B cell (primary cell): ENCODE results near the gene AP5B1. TPM values are rescaled to one million over a fixed set of nuclear protein-coding genes. Genes with fewer than 3 reads are reported as not detected.

ENCODE experiments used
- ATAC-seq: fragments of 200-7000 bp; cut with Tn5 transposase; one replicate; pipeline ENCODE4 v1.10.0; 2021; ENCODE audit warnings: low read depth, mild to moderate bottlenecking, moderate number of reproducible peaks, moderate library complexity
- CTCF ChIA-PET: fragments of 350-600 bp; sonication (Branson Sonifier 250); formaldehyde crosslinking; loops from one replicate; lab custom pipeline; 2021; ENCODE audit warnings: antibody characterized with exemption, inconsistent platforms; lab: Charles Lee
- POLR2A ChIA-PET: fragments of 350-600 bp; sonication (Branson Sonifier 250); formaldehyde crosslinking; loops from one replicate; lab custom pipeline; 2021; ENCODE audit warnings: antibody characterized with exemption; lab: Charles Lee
- DNase-seq: peaks from one replicate; pipeline ENCODE4 v3.0.0; 2013
- H2AFZ ChIP-seq: 2 replicates; pipeline ENCODE4 v1.6.1; 2012; ENCODE audit warnings: mild to moderate bottlenecking, low read depth, low read length; ENCODE audit not compliant: insufficient read depth, poor library complexity, severe bottlenecking
- H3K27ac ChIP-seq, 2 donors: 1 replicate in 1 of 2; 2 replicates in 1 of 2; pipeline ENCODE4 v1.5.1; 2012 to 2013; ENCODE audit warnings: low read length in 2 of 2, mild to moderate bottlenecking in 2 of 2, moderate library complexity in 1 of 2
- H3K27me3 ChIP-seq, 4 experiments: fragments of 200-600 bp in 1 of 4; sonication (generic) in 1 of 4; replicated peaks in 1 of 4; 1 replicate in 2 of 4; 2 replicates in 2 of 4; pipeline versions ENCODE4 v1.6.1 to v1.7.0; 2013 to 2016; ENCODE audit warnings: low read length in 3 of 4, mild to moderate bottlenecking in 2 of 4, mixed read lengths in 1 of 4, moderate library complexity in 1 of 4; ENCODE audit not compliant: insufficient read depth in 4 of 4, control insufficient read depth in 3 of 4; ENCODE audit errors: control extremely low read depth in 1 of 4
- H3K36me3 ChIP-seq, 2 experiments: replicated peaks in 1 of 2; 1 replicate in 1 of 2; 2 replicates in 1 of 2; pipeline versions ENCODE4 v1.6.1 to v1.7.1; 2013; ENCODE audit warnings: low read length in 1 of 2; ENCODE audit not compliant: insufficient read depth in 2 of 2, control insufficient read depth in 1 of 2; ENCODE audit errors: control extremely low read depth in 1 of 2, extremely low read depth in 1 of 2
- H3K4me1 ChIP-seq, 2 donors: fragments of 200-600 bp in 1 of 2; sonication (generic) in 1 of 2; 1 replicate in 1 of 2; 2 replicates in 1 of 2; pipeline versions ENCODE4 v1.5.1 to v1.6.1; 2013 to 2017; ENCODE audit warnings: low read length in 2 of 2; ENCODE audit not compliant: control insufficient read depth in 2 of 2, insufficient read depth in 2 of 2
- H3K4me2 ChIP-seq: replicated peaks from 2 replicates; pipeline ENCODE3; 2012; ENCODE audit warnings: mild to moderate bottlenecking, low read depth, low read length; ENCODE audit not compliant: poor library complexity, severe bottlenecking
- H3K4me3 ChIP-seq, 5 experiments: fragments of 200-600 bp in 1 of 5; sonication (generic) in 1 of 5; 1 replicate in 3 of 5; 2 replicates in 2 of 5; pipeline versions ENCODE4 v1.5.1 to v1.7.0; 2011 to 2016; ENCODE audit warnings: low read length in 4 of 5, mild to moderate bottlenecking in 4 of 5, low read depth in 2 of 5, control low read depth in 1 of 5, moderate library complexity in 1 of 5; ENCODE audit not compliant: insufficient read depth in 1 of 5; ENCODE audit errors: control extremely low read depth in 1 of 5, extremely low read depth in 1 of 5
- H3K79me2 ChIP-seq: fragments of 200-600 bp; sonication (generic); one replicate; pipeline ENCODE4 v1.6.0; 2016; ENCODE audit warnings: low read length; ENCODE audit not compliant: control insufficient read depth, insufficient read depth
- H3K9ac ChIP-seq: fragments of 200-600 bp; sonication (generic); 2 replicates; pipeline ENCODE4 v1.6.1; 2017; ENCODE audit warnings: mild to moderate bottlenecking, low read length, moderate library complexity
- H3K9me3 ChIP-seq, 3 donors: one replicate each; pipeline versions ENCODE4 v1.6.1 to v1.7.1; 2013; ENCODE audit warnings: low read length in 2 of 3; ENCODE audit not compliant: control insufficient read depth in 2 of 3, insufficient read depth in 1 of 3; ENCODE audit errors: control extremely low read depth in 1 of 3
- H4K20me1 ChIP-seq: 2 replicates; pipeline ENCODE4 v1.6.0; 2012; ENCODE audit warnings: mild to moderate bottlenecking, low read length; ENCODE audit not compliant: insufficient read depth, control insufficient read depth, poor library complexity, severe bottlenecking
- H3K27ac Mint-ChIP-seq: one replicate; pipeline ENCODE4 v1.8.0; 2021; ENCODE audit warnings: mixed read lengths
- H3K27me3 Mint-ChIP-seq: one replicate; pipeline ENCODE4 v1.8.0; 2021; ENCODE audit warnings: mixed read lengths
- H3K4me1 Mint-ChIP-seq: one replicate; pipeline ENCODE4 v1.8.0; 2021; ENCODE audit warnings: mixed read lengths
- H3K4me3 Mint-ChIP-seq: one replicate; pipeline ENCODE4 v1.8.0; 2021; ENCODE audit warnings: mixed read lengths
- H3K9me3 Mint-ChIP-seq: one replicate; pipeline ENCODE4 v1.8.0; 2022; ENCODE audit warnings: mixed read lengths; ENCODE audit not compliant: insufficient read depth
- CTCF ChIP-seq: fragments of 200-600 bp; IDR thresholded peaks from one replicate; pipeline ENCODE4 v1.8.0; 2022; ENCODE audit warnings: antibody characterized with exemption, mild to moderate bottlenecking
- EZH2 ChIP-seq: IDR thresholded peaks from 2 replicates; pipeline ENCODE4 v1.6.1; 2012; ENCODE audit warnings: borderline replicate concordance, low read depth, mild to moderate bottlenecking, moderate library complexity, low read length; ENCODE audit not compliant: insufficient read depth, poor library complexity, severe bottlenecking
- WGBS: methylation state at CpG from one replicate; pipeline ENCODE4 v1.1.5; 2013; ENCODE audit warnings: missing lambda C conversion rate; ENCODE audit not compliant: insufficient coverage; 5-methylcytosine and 5-hydroxymethylcytosine counted together
- intact Hi-C: fragments of 100-400 bp; cut with micrococcal nuclease; formaldehyde crosslinking; loops from one replicate; pipeline ENCODE4 v1.10.0; 2022
- polyA plus RNA-seq: library from polyadenylated mRNA; depleted of rRNA; stranded (reverse); fragments of >200 nt; gene quantifications from 2 replicates; pipeline ENCODE4 v1.2.3, GENCODE V29; 2012
- total RNA-seq, 2 donors: library from RNA; stranded (reverse); fragments of 120-200 nt in 1 of 2; gene quantifications; 1 replicate in 1 of 2; 2 replicates in 1 of 2; pipeline versions ENCODE4 v1.2.3 to v1.2.4, GENCODE V29; 2013 to 2022

AP5B1 gene
- total and polyA plus RNA-seq, 2 donors (not counting 1 experiment from before 2014, with no cell fraction given) = 9.6 to 25.2 TPM

- peak overlapping the region; percentile 54 to 66 for H3K27ac ChIP-seq
- H3K79me2 ChIP-seq = no peaks in the 10 kb centered on the region
- TF ChIP-seq EZH2 = no peak
- TF ChIP-seq CTCF = no peak
- ChIA-PET POLR2A (interaction anchor here (0.7 to 1.4 kb wide), 4 partner anchors 37 to 212 kb away, joined by 4 to 6 read pairs (median 4); partner anchors contain the start of genes AP5B1 and FIBP), CTCF (interaction anchor here (0.6 to 6.1 kb wide), 22 partner anchors 11 to 1125 kb away, joined by 3 to 90 read pairs (median 6); partner anchors contain the start of genes AP5B1, CCDC85B, KAT5 and OVOL1)
- no peaks in the 10 kb centered on the region for H3K27me3 ChIP-seq
- intact Hi-C loops = loop anchor here (5.0 kb wide), 1 partner anchor 50 kb away; no protein-coding TSS in a partner anchor
- ATAC-seq = no peak
- no peaks in the 10 kb centered on the region for H3K9me3 ChIP-seq
- Mint-ChIP-seq H3K4me3 (peak overlapping the region; percentile 74), H3K27me3 (no peaks in the 10 kb centered on the region), H3K4me1 (peaks cover 9% of the 10 kb centered on the region), H3K9me3 (no peaks in the 10 kb centered on the region), H3K27ac (peak overlapping the region; percentile 23)
- no peaks in the 10 kb centered on the region for H3K36me3 ChIP-seq
- peaks cover 6 to 13% of the 10 kb centered on the region in 2 donors for H3K4me1 ChIP-seq
- no peaks in the 10 kb centered on the region for H4K20me1 ChIP-seq
- no peak for DNase-seq
- peak overlapping the region; percentile 80 for H2AFZ ChIP-seq
- H3K4me2 ChIP-seq = peak overlapping the region; percentile 90
- H3K4me3 ChIP-seq = peak overlapping the region; percentile 43 to 66 (median 52)
- 100% methylated on average over 3 of the region's 5 CpGs for WGBS
- H3K9ac ChIP-seq = peak overlapping the region; percentile 66
These were observed 36.6 kb upstream of the AP5B1 start for GRCh38 chr11:65817312-65817834.

- H3K4me1 Mint-ChIP-seq = peaks cover 9% of the 10 kb centered on the region
- TF ChIP-seq EZH2 (no peak), CTCF (no peak)
- POLR2A ChIA-PET = interaction anchor here (1.1 to 1.4 kb wide), 2 partner anchors 36 to 71 kb away, joined by 5 to 6 read pairs; partner anchors contain the start of genes AP5B1 and FIBP
- Histone ChIP-seq H3K27ac (no peak overlapping the region), H2AFZ (no peak overlapping the region), H3K4me3 (no peak overlapping the region), H3K9me3 (no peaks in the 10 kb centered on the region), H3K9ac (no peak overlapping the region), H4K20me1 (no peaks in the 10 kb centered on the region), H3K27me3 (no peaks in the 10 kb centered on the region), H3K4me1 (peaks cover 6 to 13% of the 10 kb centered on the region in 2 donors), H3K36me3 (no peaks in the 10 kb centered on the region), H3K4me2 (peak overlapping the region; percentile 14), H3K79me2 (no peaks in the 10 kb centered on the region)
- H3K4me3 Mint-ChIP-seq = peak overlapping the region; percentile 74
- H3K9me3 Mint-ChIP-seq = no peaks in the 10 kb centered on the region
- H3K27me3 Mint-ChIP-seq = no peaks in the 10 kb centered on the region
- intact Hi-C loops = loop anchor here (5.0 kb wide), 1 partner anchor 49 kb away; no protein-coding TSS in a partner anchor
- no peak for ATAC-seq
- CTCF ChIA-PET = interaction anchor here (0.6 to 6.1 kb wide), 18 partner anchors 10 to 795 kb away, joined by 3 to 90 read pairs (median 6); partner anchors contain the start of genes AP5B1, KAT5, OVOL1 and RELA
- H3K27ac Mint-ChIP-seq = no peak overlapping the region
- no peak for DNase-seq
- WGBS = 100% methylated on average over 3 of the region's 3 CpGs
These were observed 35.9 kb upstream of the AP5B1 start for GRCh38 chr11:65816696-65817095.
